Keratinocyte (primary cell): ENCODE results near the gene TMTC2. TPM values are rescaled to one million over a fixed set of nuclear protein-coding genes. Genes with fewer than 3 reads are reported as not detected.

Source experiments
- DNase-seq: peaks from one replicate; pipeline ENCODE4 v3.0.0-alpha.2; 2011; ENCODE audit warnings: low read depth, missing footprints, low spot score
- FAIRE-seq: peaks from 2 replicates; lab custom pipeline; 2011; peaks lifted over from hg19 to GRCh38; lab: Jason Lieb, UNC
- H2AFZ ChIP-seq: 2 replicates; pipeline ENCODE4 v1.6.0; 2012; ENCODE audit warnings: low read length, control low read depth, inconsistent platforms; ENCODE audit not compliant: control insufficient read depth
- H3K27ac ChIP-seq: 2 replicates; pipeline ENCODE4 v1.5.1; 2011; ENCODE audit warnings: low read length; ENCODE audit not compliant: control insufficient read depth, insufficient read depth
- H3K27me3 ChIP-seq: 3 replicates; pipeline ENCODE4 v1.6.0; 2011; ENCODE audit warnings: low read length; ENCODE audit not compliant: control insufficient read depth, insufficient read depth; ENCODE audit errors: extremely low read depth
- H3K36me3 ChIP-seq, 2 experiments: 2 replicates in 1 of 2; 3 replicates in 1 of 2; pipeline ENCODE4 v1.5.1; 2011; ENCODE audit warnings: low read length in 2 of 2, mild to moderate bottlenecking in 1 of 2; ENCODE audit not compliant: control insufficient read depth in 2 of 2, insufficient read depth in 2 of 2; ENCODE audit errors: extremely low read depth in 1 of 2
- H3K4me1 ChIP-seq: 3 replicates; pipeline ENCODE4 v1.5.1; 2011; ENCODE audit warnings: low read length; ENCODE audit not compliant: control insufficient read depth, insufficient read depth; ENCODE audit errors: extremely low read depth
- H3K4me2 ChIP-seq: 3 replicates; pipeline ENCODE4 v1.6.0; 2011; ENCODE audit warnings: low read depth, low read length; ENCODE audit not compliant: control insufficient read depth, insufficient read depth; ENCODE audit errors: extremely low read depth
- H3K4me3 ChIP-seq, 3 experiments: fragments of 200-600 bp in 1 of 3; sonication (generic) in 1 of 3; 2 replicates in 2 of 3; 3 replicates in 1 of 3; pipeline ENCODE4 v1.5.1; 2011 to 2016; ENCODE audit warnings: low read length in 3 of 3, mild to moderate bottlenecking in 3 of 3, control low read depth in 2 of 3, inconsistent platforms in 1 of 3, low read depth in 1 of 3, mixed read lengths in 1 of 3, mixed run types in 1 of 3, moderate library complexity in 1 of 3; ENCODE audit not compliant: control insufficient read depth in 2 of 3, insufficient read depth in 2 of 3; ENCODE audit errors: extremely low read depth in 1 of 3
- H3K79me2 ChIP-seq: 2 replicates; pipeline ENCODE4 v1.6.0; 2012; ENCODE audit warnings: low read length; ENCODE audit not compliant: control insufficient read depth, insufficient read depth
- H3K9ac ChIP-seq: 3 replicates; pipeline ENCODE4 v1.6.0; 2011; ENCODE audit warnings: low read length; ENCODE audit not compliant: control insufficient read depth, insufficient read depth; ENCODE audit errors: extremely low read depth
- H3K9me1 ChIP-seq: 3 replicates; pipeline ENCODE4 v1.6.0; 2011; ENCODE audit warnings: low read length; ENCODE audit not compliant: control insufficient read depth, insufficient read depth; ENCODE audit errors: extremely low read depth
- H3K9me3 ChIP-seq: 2 replicates; pipeline ENCODE4 v1.5.1; 2012; ENCODE audit warnings: low read depth, low read length; ENCODE audit not compliant: control insufficient read depth
- H4K20me1 ChIP-seq: 3 replicates; pipeline ENCODE4 v1.6.0; 2011; ENCODE audit warnings: low read length; ENCODE audit not compliant: control insufficient read depth, insufficient read depth; ENCODE audit errors: extremely low read depth
- CTCF ChIP-seq, 3 experiments: IDR thresholded peaks in 1 of 3; conservative IDR thresholded peaks in 1 of 3; optimal IDR thresholded peaks in 1 of 3; 2 replicates in 2 of 3; 3 replicates in 1 of 3; pipeline versions ENCODE3 to v1.5.1; 2011; ENCODE audit warnings: low read length in 3 of 3, mild to moderate bottlenecking in 3 of 3, moderate library complexity in 2 of 3, control low read depth in 1 of 3, inconsistent platforms in 1 of 3; ENCODE audit not compliant: insufficient read depth in 2 of 3; ENCODE audit errors: extremely low read depth in 1 of 3
- EZH2 ChIP-seq: IDR thresholded peaks from one replicate; pipeline ENCODE4 v1.6.1; 2012; ENCODE audit warnings: inconsistent platforms, mild to moderate bottlenecking, low read length, moderate library complexity
- dilution Hi-C: fragments of 300-500 bp; cut with MboI; formaldehyde crosslinking; loops from one replicate; pipeline ENCODE4 v1.7.0; 2020; ENCODE audit warnings: low sequenced_read_pairs; ENCODE audit not compliant: extremely low pct_ligation_motif_present
- polyA plus RNA-seq, 5 experiments: library from polyadenylated mRNA; depleted of rRNA in 3 of 5; stranded (reverse) in 3 of 5; stranded (forward) in 1 of 5; unstranded in 1 of 5; fragments of >200 nt; gene quantifications; 1 replicate in 1 of 5; 2 replicates in 3 of 5; 3 replicates in 1 of 5; pipeline versions ENCODE4 v1.2.1 to v1.2.3, GENCODE V29; 2011 to 2012; ENCODE audit warnings: missing spikeins in 2 of 5, low read depth in 1 of 5, low replicate concordance in 1 of 5

TMTC2 gene
- polyA plus RNA-seq, 1 donor (not counting 4 experiments of a cell fraction or from before 2014, with no cell fraction given): 3.8 TPM

GRCh38 chr12:82810568-82810967, 123.9 kb downstream of the TMTC2 start:
- Histone ChIP-seq H3K79me2 (no peaks in the 10 kb centered on the region), H3K27me3 (no peaks in the 10 kb centered on the region), H3K36me3 (no peaks in the 10 kb centered on the region), H4K20me1 (no peaks in the 10 kb centered on the region), H3K27ac (no peak overlapping the region), H3K4me2 (no peak overlapping the region), H3K9ac (no peak overlapping the region), H2AFZ (no peak overlapping the region), H3K9me1 (no peaks in the 10 kb centered on the region), H3K4me3 (no peak overlapping the region), H3K4me1 (peaks cover 9% of the 10 kb centered on the region), H3K9me3 (no peaks in the 10 kb centered on the region)
- no peak for TF ChIP-seq EZH2
- no peak for TF ChIP-seq CTCF (optimal IDR thresholded peaks at IDR 0.05 in 1 of 3, IDR thresholded peaks at IDR 0.05 in 1 of 3, conservative IDR thresholded peaks at IDR 0.05 in 1 of 3; ENCODE audit: extremely low read depth in 1 of 3, insufficient read depth in 2 of 3, low read length in 3 of 3)
- dilution Hi-C loops: no loop called here
- FAIRE-seq (no peak), DNase-seq (no peak)

- no peaks in the 10 kb centered on the region for H3K9me3 ChIP-seq
- H3K27me3 ChIP-seq: no peaks in the 10 kb centered on the region
- no peak overlapping the region for H3K9ac ChIP-seq
- no peaks in the 10 kb centered on the region for H4K20me1 ChIP-seq
- no peaks in the 10 kb centered on the region for H3K79me2 ChIP-seq
- dilution Hi-C loops: no loop called here
- H3K27ac ChIP-seq: no peak overlapping the region
- no peak for FAIRE-seq
- TF ChIP-seq EZH2 (no peak), CTCF (optimal IDR thresholded peaks at IDR 0.05 in 1 of 3, IDR thresholded peaks at IDR 0.05 in 1 of 3, conservative IDR thresholded peaks at IDR 0.05 in 1 of 3; ENCODE audit: extremely low read depth in 1 of 3, insufficient read depth in 2 of 3, low read length in 3 of 3) (no peak)
- H3K4me1 ChIP-seq: peaks cover 5% of the 10 kb centered on the region
- DNase-seq: no peak
- no peak overlapping the region for H3K4me2 ChIP-seq
- H3K9me1 ChIP-seq: no peaks in the 10 kb centered on the region
- H3K4me3 ChIP-seq: no peak overlapping the region
- H2AFZ ChIP-seq: no peak overlapping the region
- H3K36me3 ChIP-seq: no peaks in the 10 kb centered on the region
Observed at GRCh38 chr12:82817368-82817767, 130.7 kb downstream of the TMTC2 start.
